GM12878 (cell line): ENCODE measurements around the gene BLOC1S4. TPM values are rescaled to one million over a fixed set of nuclear protein-coding genes. Genes with fewer than 3 reads are reported as not detected.

Experiments used
- ATAC-seq: fragments of 200-7000 bp; cut with Tn5 transposase; 3 replicates; pipeline ENCODE4 v1.9.1; 2020; ENCODE audit warnings: mild to moderate bottlenecking, moderate library complexity
- BruUV-seq: library from RNA; stranded (reverse); fragments of 400-500 nt; replicated peaks from 2 replicates; lab custom pipeline; 2021; lab: Mats Ljungman, UMichigan
- CTCF ChIA-PET: fragments of 300-600 bp; sonication (Branson Sonifier 250); formaldehyde crosslinking; extraction: SDS; loops from one replicate; lab custom pipeline; 2021; ENCODE audit warnings: inconsistent platforms; lab: Yijun Ruan, JAX
- POLR2A ChIA-PET: fragments of 350-600 bp; formaldehyde crosslinking; extraction: SDS; loops from one replicate; lab custom pipeline; 2021; ENCODE audit warnings: inconsistent platforms; lab: Charles Lee
- RAD21 ChIA-PET: fragments of 300-600 bp; sonication (Branson Sonifier 250); formaldehyde crosslinking; loops from one replicate; lab custom pipeline; 2023; ENCODE audit warnings: antibody characterized with exemption; ENCODE audit not compliant: unreplicated experiment; lab: Charles Lee
- SMC1A ChIA-PET: fragments of 300-600 bp; sonication (Branson Sonifier 250); formaldehyde crosslinking; loops from one replicate; lab custom pipeline; 2023; ENCODE audit not compliant: unreplicated experiment, uncharacterized antibody; lab: Charles Lee
- DNase-seq: peaks from one replicate; pipeline ENCODE4 v3.0.0-alpha.2; 2011; ENCODE audit warnings: low read depth, low spot score
- FAIRE-seq: peaks from 3 replicates; lab custom pipeline; 2011; peaks lifted over from hg19 to GRCh38; lab: Jason Lieb, UNC
- H2AFZ ChIP-seq: 2 replicates; pipeline ENCODE4 v1.6.0; 2011; ENCODE audit warnings: low read depth, low read length, control low read depth; ENCODE audit not compliant: control insufficient read depth
- H3K27ac ChIP-seq: 2 replicates; pipeline ENCODE4 v1.5.1; 2011; ENCODE audit warnings: control low read depth; ENCODE audit not compliant: control insufficient read depth, insufficient read depth
- H3K27me3 ChIP-seq, 2 experiments: replicated peaks in 1 of 2; 2 replicates each; pipeline versions ENCODE4 v1.6.0 to v1.6.1; 2011; ENCODE audit warnings: low read length in 1 of 2; ENCODE audit not compliant: control insufficient read depth in 2 of 2, insufficient read depth in 2 of 2
- H3K36me3 ChIP-seq, 2 experiments: 2 replicates each; pipeline ENCODE4 v1.5.1; 2011; ENCODE audit warnings: low read length in 1 of 2; ENCODE audit not compliant: control insufficient read depth in 2 of 2, insufficient read depth in 2 of 2
- H3K4me1 ChIP-seq: 2 replicates; pipeline ENCODE4 v1.6.1; 2011; ENCODE audit warnings: mild to moderate bottlenecking, low read length, moderate library complexity, mixed read lengths; ENCODE audit not compliant: control insufficient read depth, insufficient read depth
- H3K4me2 ChIP-seq: 2 replicates; pipeline ENCODE4 v1.6.0; 2011; ENCODE audit warnings: control low read depth; ENCODE audit not compliant: control insufficient read depth, insufficient read depth
- H3K4me3 ChIP-seq: fragments of 200-600 bp; sonication (generic); 2 replicates; pipeline ENCODE4 v1.5.1; 2016
- H3K79me2 ChIP-seq: 2 replicates; pipeline ENCODE4 v1.6.0; 2011; ENCODE audit warnings: low read length; ENCODE audit not compliant: control insufficient read depth, insufficient read depth
- H3K9ac ChIP-seq: 2 replicates; pipeline ENCODE4 v1.8.0; 2011; ENCODE audit warnings: low read length, control low read depth, mixed read lengths; ENCODE audit not compliant: control insufficient read depth, insufficient read depth
- H3K9me3 ChIP-seq: replicated peaks from 3 replicates; pipeline ENCODE4 v1.5.1; 2011; ENCODE audit warnings: mild to moderate bottlenecking, low read length; ENCODE audit not compliant: control insufficient read depth, insufficient read depth
- H4K20me1 ChIP-seq: 2 replicates; pipeline ENCODE4 v1.6.0; 2011; ENCODE audit not compliant: control insufficient read depth, insufficient read depth
- RUNX3 ChIP-seq: IDR thresholded peaks from 2 replicates; pipeline ENCODE4 v1.6.1; 2012; ENCODE audit warnings: low read length, inconsistent platforms
- WGBS: methylation state at CpG from one replicate; pipeline ENCODE4 v1.1.6; 2016; ENCODE audit warnings: low lambda C conversion rate; ENCODE audit not compliant: insufficient replicate concordance, insufficient coverage; ENCODE audit errors: missing lambda C conversion rate; 5-methylcytosine and 5-hydroxymethylcytosine counted together
- in situ Hi-C: fragments of 300-500 bp; cut with MboI; formaldehyde crosslinking; loops from 9 replicates; pipeline ENCODE4 v1.14.3; 2018; ENCODE audit warnings: mixed read lengths
- intact Hi-C: fragments of 100-400 bp; cut with micrococcal nuclease; formaldehyde crosslinking; loops from one replicate; pipeline ENCODE4 v1.14.2; 2022; ENCODE audit not compliant: unreplicated experiment
- polyA plus RNA-seq, 11 experiments: library from polyadenylated mRNA; depleted of rRNA in 4 of 11; unstranded in 6 of 11; stranded (reverse) in 5 of 11; fragments of >200 nt; fragmentation: Nextera tagmentation in 4 of 11; fragmentation: Illumina TruSeq in 1 of 11; extraction: Ambion mirVana in 4 of 11; extraction: Trizol in 1 of 11; gene quantifications; 1 replicate in 1 of 11; 2 replicates in 10 of 11; pipeline versions ENCODE4 v1.2.1 to v1.2.3, GENCODE V29; 2011 to 2016; ENCODE audit warnings: inconsistent platforms in 2 of 11, missing spikeins in 2 of 11, low read depth in 1 of 11
- total RNA-seq, 4 experiments: library from RNA; depleted of rRNA in 3 of 4; stranded (reverse); fragments of >200 nt in 3 of 4; fragmentation: Illumina TruSeq in 1 of 4; extraction: Trizol in 1 of 4; gene quantifications; 2 replicates each; pipeline versions ENCODE4 v1.2.1 to v1.2.3, GENCODE V29; 2013 to 2021
- TF ChIP-seq, protein P1 (sequence below): IDR thresholded peaks from 2 replicates; pipeline ENCODE4 v1.6.1; 2012; ENCODE audit warnings: mild to moderate bottlenecking, low read depth, low read length

Gene BLOC1S4
- total and polyA plus RNA-seq, 10 of the 15 experiments (the other 5 are each of a cell fraction or from before 2014, with no cell fraction given) = 2.7 to 23.8 (median 9.5) TPM

DNA sequence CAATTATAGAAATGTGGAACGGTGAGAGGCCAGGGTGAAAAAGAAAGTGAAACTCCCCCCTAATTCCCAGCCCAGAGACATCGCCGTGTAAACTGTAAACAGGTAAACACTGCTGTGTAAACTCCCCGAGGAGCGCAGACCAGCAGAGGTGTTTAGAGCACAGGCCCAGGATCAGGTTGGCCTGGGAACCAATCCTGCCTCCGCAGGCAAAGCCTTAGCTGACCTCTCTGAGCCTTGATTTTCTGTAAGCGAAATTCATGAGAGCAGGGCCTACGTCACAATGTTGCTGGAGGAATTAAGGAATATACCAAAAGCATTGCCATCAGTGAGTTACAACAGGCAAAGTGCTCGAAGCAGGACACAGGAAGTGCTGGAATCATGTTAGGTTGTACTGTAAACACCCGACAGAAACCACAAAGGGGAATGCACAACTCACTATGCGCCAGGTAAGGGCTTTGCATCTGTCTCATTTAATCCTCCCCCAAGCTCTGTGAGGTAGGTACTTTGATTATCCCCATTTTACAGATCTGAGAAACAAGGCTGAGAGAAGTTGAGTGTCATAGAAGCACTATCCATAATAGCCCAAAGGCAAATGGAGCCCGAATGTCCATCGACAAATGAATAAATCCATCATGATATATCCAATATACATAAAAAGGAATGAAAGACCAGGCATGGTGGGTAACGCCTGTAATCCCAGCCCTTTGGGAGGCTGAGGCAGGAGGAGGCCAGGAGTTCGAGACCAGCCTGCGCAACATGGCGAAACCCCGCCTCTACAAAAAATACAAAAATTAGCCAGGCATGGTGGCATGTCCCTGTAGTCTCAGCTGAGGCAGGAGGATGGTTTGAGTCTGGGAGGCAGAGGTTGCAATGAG, 35.9 kb downstream of the BLOC1S4 start:
- in situ Hi-C loops (no loop called here), intact Hi-C loops (no loop called here)
- peak overlapping the region; percentile 82 for H2AFZ ChIP-seq
- SMC1A ChIA-PET = no interaction called here
- BruUV-seq = no TSS peak
- no peaks in the 10 kb centered on the region for H3K4me1 ChIP-seq
- POLR2A ChIA-PET = interaction anchor here (0.6 kb wide), 1 partner anchor 33 kb away, joined by 7 read pairs; no protein-coding TSS in a partner anchor
- TF ChIP-seq, protein P1, sequence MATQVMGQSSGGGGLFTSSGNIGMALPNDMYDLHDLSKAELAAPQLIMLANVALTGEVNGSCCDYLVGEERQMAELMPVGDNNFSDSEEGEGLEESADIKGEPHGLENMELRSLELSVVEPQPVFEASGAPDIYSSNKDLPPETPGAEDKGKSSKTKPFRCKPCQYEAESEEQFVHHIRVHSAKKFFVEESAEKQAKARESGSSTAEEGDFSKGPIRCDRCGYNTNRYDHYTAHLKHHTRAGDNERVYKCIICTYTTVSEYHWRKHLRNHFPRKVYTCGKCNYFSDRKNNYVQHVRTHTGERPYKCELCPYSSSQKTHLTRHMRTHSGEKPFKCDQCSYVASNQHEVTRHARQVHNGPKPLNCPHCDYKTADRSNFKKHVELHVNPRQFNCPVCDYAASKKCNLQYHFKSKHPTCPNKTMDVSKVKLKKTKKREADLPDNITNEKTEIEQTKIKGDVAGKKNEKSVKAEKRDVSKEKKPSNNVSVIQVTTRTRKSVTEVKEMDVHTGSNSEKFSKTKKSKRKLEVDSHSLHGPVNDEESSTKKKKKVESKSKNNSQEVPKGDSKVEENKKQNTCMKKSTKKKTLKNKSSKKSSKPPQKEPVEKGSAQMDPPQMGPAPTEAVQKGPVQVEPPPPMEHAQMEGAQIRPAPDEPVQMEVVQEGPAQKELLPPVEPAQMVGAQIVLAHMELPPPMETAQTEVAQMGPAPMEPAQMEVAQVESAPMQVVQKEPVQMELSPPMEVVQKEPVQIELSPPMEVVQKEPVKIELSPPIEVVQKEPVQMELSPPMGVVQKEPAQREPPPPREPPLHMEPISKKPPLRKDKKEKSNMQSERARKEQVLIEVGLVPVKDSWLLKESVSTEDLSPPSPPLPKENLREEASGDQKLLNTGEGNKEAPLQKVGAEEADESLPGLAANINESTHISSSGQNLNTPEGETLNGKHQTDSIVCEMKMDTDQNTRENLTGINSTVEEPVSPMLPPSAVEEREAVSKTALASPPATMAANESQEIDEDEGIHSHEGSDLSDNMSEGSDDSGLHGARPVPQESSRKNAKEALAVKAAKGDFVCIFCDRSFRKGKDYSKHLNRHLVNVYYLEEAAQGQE = no peak
- peak; percentile 17; the same call in 1 of the 2 replicates for TF ChIP-seq RUNX3
- DNase-seq (no peak), ATAC-seq (peak; percentile 40; the same call in 1 of the 3 replicates), FAIRE-seq (peak; percentile 57)
- no peak overlapping the region for H3K4me3 ChIP-seq
- no peaks in the 10 kb centered on the region for H3K36me3 ChIP-seq
- CTCF ChIA-PET = interaction anchor here (1.5 kb wide), 1 partner anchor 122 kb away, joined by 5 read pairs; no protein-coding TSS in a partner anchor
- RAD21 ChIA-PET = no interaction called here
- peak overlapping the region; percentile 68 for H3K4me2 ChIP-seq
- H3K27me3 ChIP-seq = no peaks in the 10 kb centered on the region; a peak in 1 of 4 replicates
- no peak overlapping the region for H3K27ac ChIP-seq
- H4K20me1 ChIP-seq = no peaks in the 10 kb centered on the region
- no peak overlapping the region; the same call in 1 of the 2 replicates for H3K9ac ChIP-seq
- H3K79me2 ChIP-seq = no peaks in the 10 kb centered on the region
- 58% methylated on average over 18 of the region's 18 CpGs for WGBS
- no peaks in the 10 kb centered on the region for H3K9me3 ChIP-seq
